Measurements from ENCODE around the gene SNRPF. TPM values are rescaled to one million over a fixed set of nuclear protein-coding genes. Genes with fewer than 3 reads are reported as not detected.
A peak's percentile ranks its signal among the peaks of the same experiment; 100 is the strongest.
"Not testable (repeated sequence)": the region's sequence is repeated elsewhere in the genome, so short reads cannot be mapped to it uniquely, and the experiment has no call there.

Gene SNRPF
- polyA plus RNA-seq (2013): 46.2 and 49.5 TPM in 2 replicates

DNA sequence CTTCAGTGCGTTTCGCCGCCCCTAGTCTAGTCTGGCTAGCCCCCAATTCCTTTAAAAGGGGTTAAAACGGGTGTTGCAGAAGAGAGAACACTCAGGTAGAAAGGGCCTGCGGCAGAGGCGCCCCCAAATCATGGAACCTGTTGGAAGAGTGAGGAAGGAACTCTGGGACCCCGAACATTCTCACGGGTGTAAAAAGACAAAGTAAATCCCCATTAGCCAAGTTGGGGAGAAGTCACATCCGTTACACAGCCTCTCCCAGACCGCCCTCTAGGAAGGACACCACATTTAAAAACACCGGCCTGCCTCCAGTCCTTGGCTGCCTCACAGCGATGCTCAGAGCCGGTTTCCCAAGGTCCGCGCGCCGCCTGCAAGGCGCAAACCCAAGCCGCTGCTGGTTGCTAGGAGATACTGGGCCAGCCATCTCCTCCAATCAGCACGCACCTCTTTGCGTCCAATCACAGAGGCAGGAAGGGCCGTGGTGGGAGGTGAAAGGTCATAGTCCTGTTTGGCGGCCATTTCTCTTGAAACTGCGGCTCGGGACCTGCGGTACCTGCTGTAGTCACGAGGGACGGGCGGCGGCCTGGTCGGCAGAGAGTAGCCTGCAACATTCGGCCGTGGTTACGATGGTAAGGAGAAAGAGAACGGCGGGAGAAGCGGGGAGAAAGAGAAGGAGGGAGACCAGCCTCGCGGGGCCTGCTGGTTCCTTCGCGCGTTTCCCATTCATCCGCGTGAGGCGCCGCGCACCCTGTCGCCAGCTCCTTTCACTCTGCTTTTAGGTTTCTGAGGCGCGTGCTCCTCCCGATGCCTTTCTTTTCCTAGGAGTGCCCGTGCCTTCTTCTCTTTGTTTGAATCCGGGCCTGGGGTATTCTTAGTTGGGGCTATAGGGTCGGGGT lies at the start of gene SNRPF:
SNRPF (plus strand) TSS at position 502 of the 893 bp plus-strand sequence; CDS start at position 624, 122 bp downstream.
- H3K36me3 ChIP-seq (ENCODE audit: control insufficient read depth in 1 of 2, insufficient read depth in 2 of 2, low read length in 2 of 2): peaks cover 4 to 8% of the 10 kb centered on the region in 2 experiments
- no CpG with 5 or more reads among the region's 54 CpGs for WGBS (ENCODE audit: extremely low coverage, insufficient coverage, insufficient read length)
- peak within 1 kb of the TSS; percentile 85 for H3K4me3 ChIP-seq (ENCODE audit: low read depth, low read length)
- peak within 1 kb of the TSS; percentile 78 for H2AFZ ChIP-seq (ENCODE audit: insufficient read depth, low read length, poor library complexity)
- H3K9ac ChIP-seq (ENCODE audit: low read length): peak within 1 kb of the TSS; percentile 62
- H3K27me3 ChIP-seq (ENCODE audit: insufficient read depth, low read length): no peaks in the 10 kb centered on the region
- peak within 1 kb of the TSS; percentile 27 for H4K91ac ChIP-seq (ENCODE audit: low read depth, low read length)
- peaks cover 0 to 3% of the 10 kb centered on the region in 2 experiments for H3K4me1 ChIP-seq (ENCODE audit: control insufficient read depth in 1 of 2, insufficient read depth in 2 of 2, low read length in 2 of 2)
- peaks cover 1% of the 10 kb centered on the region for H3K79me1 ChIP-seq (ENCODE audit: low read length)
- no peak within 1 kb of the TSS for H2BK120ac ChIP-seq (ENCODE audit: insufficient read depth, low read length, poor library complexity)
- no peak within 1 kb of the TSS for H2BK5ac ChIP-seq (ENCODE audit: low read depth, low read length, poor library complexity)
- H2BK12ac ChIP-seq (ENCODE audit: low read length): no peak within 1 kb of the TSS
- DNase-seq: peak; percentile 98 to 99
- peak within 1 kb of the TSS; percentile 35 for H3K27ac ChIP-seq (ENCODE audit: low read depth, low read length)
- H3K9me3 ChIP-seq (ENCODE audit: insufficient read depth, low read depth, low read length): no peaks in the 10 kb centered on the region
- peak within 1 kb of the TSS; percentile 65 for H3K4ac ChIP-seq (ENCODE audit: low read depth, low read length)
- peak within 1 kb of the TSS; percentile 20 for H4K12ac ChIP-seq (ENCODE audit: low read depth, low read length)
- peak within 1 kb of the TSS; percentile 22 for H3K14ac ChIP-seq (ENCODE audit: low read length)
- H2AK5ac ChIP-seq (ENCODE audit: low read length): no peak within 1 kb of the TSS
- peaks cover 7% of the 10 kb centered on the region for H3K79me2 ChIP-seq (ENCODE audit: control insufficient read depth, insufficient read depth, low read length, poor library complexity)
- peak within 1 kb of the TSS; percentile 27 for H3K18ac ChIP-seq (ENCODE audit: low read length)
- H3K23ac ChIP-seq (ENCODE audit: low read length): no peak within 1 kb of the TSS
- peak within 1 kb of the TSS; percentile 91 for H3K4me2 ChIP-seq (ENCODE audit: low read length)
- peak within 1 kb of the TSS; percentile 65 for H4K8ac ChIP-seq (ENCODE audit: low read depth, low read length)

DNA sequence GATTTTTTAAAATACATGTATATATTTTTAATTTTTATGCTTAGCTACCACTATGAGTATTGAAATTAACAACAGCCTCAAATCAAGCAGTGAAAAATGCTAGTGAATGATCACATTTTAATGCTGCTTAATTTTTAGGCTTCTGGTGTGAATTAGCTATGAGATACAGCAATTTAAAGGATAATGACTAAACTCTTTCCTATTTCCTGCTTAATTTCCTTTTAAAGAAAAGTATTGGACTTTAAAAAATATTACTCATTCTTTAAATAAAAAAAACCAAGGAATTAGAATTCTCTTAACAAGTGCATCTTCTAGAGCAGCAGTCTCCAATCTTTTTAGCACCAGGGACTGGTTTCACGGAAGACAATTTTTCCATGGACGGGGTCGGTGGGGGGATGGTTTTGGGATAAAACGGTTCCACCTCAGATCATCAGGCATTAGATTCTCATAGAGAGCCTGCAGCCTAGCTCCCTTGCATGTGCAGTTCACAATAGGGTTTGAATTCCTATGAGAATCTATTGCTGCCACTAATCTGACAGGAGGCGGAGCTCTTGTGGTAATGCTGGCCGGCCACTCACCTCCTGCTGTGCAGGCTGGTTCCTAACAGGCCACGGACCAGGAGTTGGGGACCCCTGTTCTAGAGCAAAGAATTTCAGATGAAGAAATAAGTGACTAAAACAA lies 49.6 kb upstream of the SNRPF start:
- no peak overlapping the region for H3K9ac ChIP-seq (ENCODE audit: low read length)
- H3K4ac ChIP-seq (ENCODE audit: low read depth, low read length): no peak overlapping the region
- H3K4me1 ChIP-seq (ENCODE audit: control insufficient read depth in 1 of 2, insufficient read depth in 2 of 2, low read length in 2 of 2): no peaks in the 10 kb centered on the region
- H3K79me2 ChIP-seq (ENCODE audit: control insufficient read depth, insufficient read depth, low read length, poor library complexity): no peaks in the 10 kb centered on the region
- no CpG with 5 or more reads among the region's 7 CpGs for WGBS (ENCODE audit: extremely low coverage, insufficient coverage, insufficient read length)
- no peak overlapping the region for H2BK120ac ChIP-seq (ENCODE audit: insufficient read depth, low read length, poor library complexity)
- H3K4me2 ChIP-seq (ENCODE audit: low read length): no peak overlapping the region
- H3K79me1 ChIP-seq (ENCODE audit: low read length): no peaks in the 10 kb centered on the region
- H3K27ac ChIP-seq (ENCODE audit: low read depth, low read length): no peak overlapping the region
- no peak overlapping the region for H2AK5ac ChIP-seq (ENCODE audit: low read length)
- no peak overlapping the region for H2BK12ac ChIP-seq (ENCODE audit: low read length)
- no peaks in the 10 kb centered on the region for H3K27me3 ChIP-seq (ENCODE audit: insufficient read depth, low read length)
- no peak overlapping the region for H2BK5ac ChIP-seq (ENCODE audit: low read depth, low read length, poor library complexity)
- no peak for DNase-seq
- no peak overlapping the region for H3K4me3 ChIP-seq (ENCODE audit: low read depth, low read length)
- no peak overlapping the region for H4K8ac ChIP-seq (ENCODE audit: low read depth, low read length)
- no peak overlapping the region for H3K23ac ChIP-seq (ENCODE audit: low read length)
- H3K18ac ChIP-seq (ENCODE audit: low read length): no peak overlapping the region
- no peak overlapping the region for H3K14ac ChIP-seq (ENCODE audit: low read length)
- no peaks in the 10 kb centered on the region for H3K36me3 ChIP-seq (ENCODE audit: control insufficient read depth in 1 of 2, insufficient read depth in 2 of 2, low read length in 2 of 2)
- H3K9me3 ChIP-seq (ENCODE audit: insufficient read depth, low read depth, low read length): no peaks in the 10 kb centered on the region
- H4K91ac ChIP-seq (ENCODE audit: low read depth, low read length): no peak overlapping the region
- no peak overlapping the region for H2AFZ ChIP-seq (ENCODE audit: insufficient read depth, low read length, poor library complexity)
- H4K12ac ChIP-seq (ENCODE audit: low read depth, low read length): no peak overlapping the region

DNA sequence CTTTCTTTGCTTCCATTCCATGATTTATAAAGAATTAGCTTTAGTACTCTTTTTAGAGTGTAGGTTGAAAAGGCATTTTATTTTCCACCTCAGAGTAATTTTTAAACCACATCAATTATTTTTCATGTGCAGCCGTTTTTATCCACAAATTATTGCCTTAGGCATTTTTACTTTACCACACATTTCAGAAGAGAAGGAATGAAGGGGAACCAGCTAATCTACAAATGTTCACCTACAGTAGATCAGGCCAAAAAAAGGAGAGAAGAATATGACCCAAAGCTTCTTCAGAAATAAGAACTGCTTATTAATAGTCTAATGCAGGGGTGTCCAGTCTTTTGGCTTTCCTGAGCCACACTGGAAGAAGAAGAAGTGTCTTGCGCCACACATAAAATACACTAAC lies 48.3 kb upstream of the SNRPF start:
- DNase-seq: peak in 1 of 2 donors; percentile 56
- Histone ChIP-seq H4K91ac (ENCODE audit: low read depth, low read length) (no peak overlapping the region), H3K79me1 (ENCODE audit: low read length) (no peaks in the 10 kb centered on the region), H3K18ac (ENCODE audit: low read length) (no peak overlapping the region), H2AFZ (ENCODE audit: insufficient read depth, low read length, poor library complexity) (no peak overlapping the region), H2BK120ac (ENCODE audit: insufficient read depth, low read length, poor library complexity) (no peak overlapping the region), H4K8ac (ENCODE audit: low read depth, low read length) (no peak overlapping the region), H4K12ac (ENCODE audit: low read depth, low read length) (no peak overlapping the region), H3K79me2 (ENCODE audit: control insufficient read depth, insufficient read depth, low read length, poor library complexity) (no peaks in the 10 kb centered on the region), H3K4me2 (ENCODE audit: low read length) (no peak overlapping the region), H2BK5ac (ENCODE audit: low read depth, low read length, poor library complexity) (no peak overlapping the region), H3K14ac (ENCODE audit: low read length) (no peak overlapping the region), H3K23ac (ENCODE audit: low read length) (no peak overlapping the region), H3K4me3 (ENCODE audit: low read depth, low read length) (no peak overlapping the region), H3K36me3 (ENCODE audit: control insufficient read depth in 1 of 2, insufficient read depth in 2 of 2, low read length in 2 of 2) (no peaks in the 10 kb centered on the region), H2BK12ac (ENCODE audit: low read length) (no peak overlapping the region), H3K9ac (ENCODE audit: low read length) (no peak overlapping the region), H3K4ac (ENCODE audit: low read depth, low read length) (no peak overlapping the region), H2AK5ac (ENCODE audit: low read length) (no peak overlapping the region), H3K4me1 (ENCODE audit: control insufficient read depth in 1 of 2, insufficient read depth in 2 of 2, low read length in 2 of 2) (no peaks in the 10 kb centered on the region), H3K27me3 (ENCODE audit: insufficient read depth, low read length) (no peaks in the 10 kb centered on the region), H3K9me3 (ENCODE audit: insufficient read depth, low read depth, low read length) (no peaks in the 10 kb centered on the region), H3K27ac (ENCODE audit: low read depth, low read length) (no peak overlapping the region)
- no CpG with 5 or more reads among the region's 2 CpGs for WGBS (ENCODE audit: extremely low coverage, insufficient coverage, insufficient read length)

DNA sequence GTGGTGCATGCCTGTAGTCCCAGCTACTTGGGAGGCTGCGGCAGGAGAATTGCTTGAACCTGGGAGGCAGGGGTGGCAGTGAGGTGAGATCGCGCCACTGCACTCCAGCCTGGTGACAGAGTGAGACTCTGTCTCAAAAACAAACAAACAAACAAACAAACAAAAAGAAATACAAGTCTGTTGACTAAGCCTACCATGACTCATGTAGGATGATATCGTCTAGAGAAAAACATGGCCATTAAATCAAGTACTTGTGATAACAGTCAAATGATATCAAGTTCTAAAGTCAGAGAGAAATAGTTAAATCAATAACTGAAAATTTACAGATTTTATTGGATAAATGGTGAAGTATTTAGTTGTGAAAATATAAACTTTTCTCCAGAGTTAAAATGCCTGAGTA lies 46.6 kb upstream of the SNRPF start:
- not testable (repeated sequence) for H2BK5ac ChIP-seq (ENCODE audit: low read depth, low read length, poor library complexity); H4K8ac ChIP-seq (ENCODE audit: low read depth, low read length); H3K4me2 ChIP-seq (ENCODE audit: low read length); H4K91ac ChIP-seq (ENCODE audit: low read depth, low read length); H3K27me3 ChIP-seq (ENCODE audit: insufficient read depth, low read length); H3K27ac ChIP-seq (ENCODE audit: low read depth, low read length); H3K9ac ChIP-seq (ENCODE audit: low read length); H3K4ac ChIP-seq (ENCODE audit: low read depth, low read length); H2AK5ac ChIP-seq (ENCODE audit: low read length); H3K4me1 ChIP-seq (ENCODE audit: control insufficient read depth in 1 of 2, insufficient read depth in 2 of 2, low read length in 2 of 2); H3K4me3 ChIP-seq (ENCODE audit: low read depth, low read length); H3K36me3 ChIP-seq (ENCODE audit: control insufficient read depth in 1 of 2, insufficient read depth in 2 of 2, low read length in 2 of 2); H4K12ac ChIP-seq (ENCODE audit: low read depth, low read length); H3K79me2 ChIP-seq (ENCODE audit: control insufficient read depth, insufficient read depth, low read length, poor library complexity); H3K18ac ChIP-seq (ENCODE audit: low read length); H2BK120ac ChIP-seq (ENCODE audit: insufficient read depth, low read length, poor library complexity); H3K14ac ChIP-seq (ENCODE audit: low read length); H3K9me3 ChIP-seq (ENCODE audit: insufficient read depth, low read depth, low read length); H3K79me1 ChIP-seq (ENCODE audit: low read length); H2BK12ac ChIP-seq (ENCODE audit: low read length); H3K23ac ChIP-seq (ENCODE audit: low read length); H2AFZ ChIP-seq (ENCODE audit: insufficient read depth, low read length, poor library complexity)
- no CpG with 5 or more reads among the region's 4 CpGs for WGBS (ENCODE audit: extremely low coverage, insufficient coverage, insufficient read length)
- DNase-seq: peak in 1 of 2 donors; percentile 18
